NCI-H1694 (cell line): Measurements from ENCODE around the gene LRRC74A.

Source experiments
- DNase-seq: peaks from one replicate; lab custom pipeline; 2025; lab: John Stamatoyannopoulos, UW

The LRRC74A gene

GRCh38 chr14:76826122-76826521 lies at the start of gene LRRC74A:
Gene LRRC74A (plus strand): TSS chr14:76826408. CDS start chr14:76826698, 290 bp downstream.
- DNase-seq, result no peak

- DNase-seq, result peak; percentile 63
These were observed 49.6 kb upstream of the LRRC74A start for GRCh38 chr14:76776428-76777251.

DNA sequence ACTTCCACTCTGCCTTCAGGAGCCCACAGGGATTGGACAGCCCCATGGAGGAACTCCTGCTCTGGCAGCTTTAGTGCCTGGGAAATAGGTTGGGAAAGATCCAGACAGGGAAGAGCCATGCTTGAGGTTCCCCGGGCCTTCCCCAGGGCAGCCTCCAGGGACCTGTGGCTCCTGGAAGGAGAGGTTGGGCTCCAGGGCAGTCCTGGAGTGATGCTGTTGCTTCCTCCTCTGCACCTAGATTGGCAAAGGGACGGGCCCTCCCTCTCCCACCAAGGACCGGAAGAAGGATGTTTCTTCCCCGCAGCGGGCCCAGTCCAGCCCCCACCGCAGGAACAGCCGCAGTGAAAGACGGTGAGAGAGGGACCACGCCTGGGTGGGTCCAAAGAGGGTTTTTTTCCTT lies 48.5 kb upstream of the LRRC74A start:
- no peak for DNase-seq

GRCh38 chr14:76778546-76779215 lies 47.5 kb upstream of the LRRC74A start:
- DNase-seq, result no peak

- DNase-seq, result no peak
These were observed 46.8 kb upstream of the LRRC74A start for GRCh38 chr14:76779221-76780057.

DNA sequence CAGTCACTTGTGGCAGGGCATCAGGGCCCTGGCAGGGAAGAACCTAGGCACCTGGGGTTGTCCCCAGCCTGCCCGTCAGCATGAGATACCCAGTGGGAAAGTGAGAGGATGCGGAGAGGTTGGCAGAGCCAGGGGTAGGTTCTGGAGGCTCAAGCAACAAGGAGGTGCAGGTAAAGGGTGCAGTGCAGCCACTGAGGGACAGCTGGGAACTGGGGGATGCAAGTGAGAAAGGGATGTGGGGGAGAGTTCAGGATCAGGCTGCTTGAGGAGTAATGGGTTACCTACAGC lies 46.2 kb upstream of the LRRC74A start:
- DNase-seq, result no peak

DNA sequence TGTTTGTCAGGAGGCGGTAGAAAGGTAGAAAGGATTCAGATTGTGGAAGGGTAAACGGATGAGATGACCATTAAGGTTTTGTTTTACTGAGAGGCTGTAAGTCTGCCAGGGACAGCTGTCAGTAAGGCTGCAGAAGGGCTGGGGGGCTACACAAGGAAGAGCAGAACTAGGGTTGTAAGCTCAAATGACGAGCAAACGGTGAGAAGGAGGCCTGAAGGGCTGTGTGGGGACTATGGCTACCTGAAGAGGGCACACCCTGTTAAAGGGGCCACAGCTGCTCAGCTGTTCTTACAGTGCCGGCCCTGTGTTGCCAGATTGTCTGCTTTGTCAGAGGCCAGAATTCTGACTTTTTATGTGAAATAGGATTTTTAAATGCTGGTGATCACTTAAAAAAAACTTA lies 45.8 kb upstream of the LRRC74A start:
- DNase-seq, result no peak

GRCh38 chr14:76780875-76781647 lies 45.1 kb upstream of the LRRC74A start:
- DNase-seq, result no peak

DNA sequence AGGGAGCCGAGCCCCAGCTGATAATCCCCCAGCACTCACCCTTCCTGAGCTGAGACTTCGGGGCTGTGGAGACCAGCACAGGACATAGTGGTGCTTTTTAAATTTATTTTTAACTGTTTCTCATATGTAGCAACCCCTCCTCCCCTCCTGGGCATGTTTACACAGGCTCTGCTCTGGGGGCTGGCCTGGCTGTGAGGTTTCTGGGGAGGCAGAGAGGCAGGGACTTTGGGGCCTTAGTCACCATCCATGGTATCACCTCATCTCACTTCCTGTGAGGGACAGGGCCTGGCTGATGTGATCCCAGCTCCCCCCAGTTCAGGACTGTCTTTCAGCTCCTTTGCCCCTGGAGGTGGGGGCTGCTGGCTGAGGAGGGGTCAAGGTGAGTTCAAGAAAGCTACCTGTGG lies 44.6 kb upstream of the LRRC74A start:
- no peak for DNase-seq

- DNase-seq, result no peak
These were observed 43.9 kb upstream of the LRRC74A start for GRCh38 chr14:76782115-76782884.

GRCh38 chr14:76782885-76783566 lies 43.2 kb upstream of the LRRC74A start:
- no peak for DNase-seq

DNA sequence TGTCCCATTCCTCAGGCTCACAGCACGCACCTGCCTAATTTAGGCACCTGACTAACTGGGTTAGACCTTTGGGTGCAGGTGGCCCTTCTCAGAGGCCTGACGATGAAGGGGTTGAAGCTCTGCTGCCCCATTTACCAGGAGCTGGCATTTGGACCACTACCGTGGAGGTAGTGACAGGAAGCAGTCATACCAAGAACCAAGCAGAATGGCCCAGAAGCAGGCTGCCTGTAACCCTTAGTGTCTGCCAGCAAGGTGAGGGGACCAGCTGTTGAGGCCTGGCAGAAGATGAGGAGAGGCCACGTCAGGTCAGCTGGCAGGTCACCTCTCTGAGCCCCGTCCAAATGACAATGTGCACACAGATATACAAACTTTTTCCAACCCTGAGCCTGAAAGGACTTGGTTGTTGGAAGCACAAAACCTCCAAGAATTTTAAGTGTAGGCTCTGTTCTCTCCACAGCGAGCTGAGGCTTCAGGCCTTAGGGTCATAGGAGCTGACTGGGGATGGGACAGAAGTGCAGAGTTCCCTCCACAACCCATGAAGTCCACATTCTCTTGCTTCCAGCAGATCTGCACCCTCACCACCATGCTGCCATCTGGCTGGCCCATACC lies 41.8 kb upstream of the LRRC74A start:
- DNase-seq, result no peak

GRCh38 chr14:76784881-76785280 lies 41.3 kb upstream of the LRRC74A start:
- DNase-seq, result peak; percentile 99

DNA sequence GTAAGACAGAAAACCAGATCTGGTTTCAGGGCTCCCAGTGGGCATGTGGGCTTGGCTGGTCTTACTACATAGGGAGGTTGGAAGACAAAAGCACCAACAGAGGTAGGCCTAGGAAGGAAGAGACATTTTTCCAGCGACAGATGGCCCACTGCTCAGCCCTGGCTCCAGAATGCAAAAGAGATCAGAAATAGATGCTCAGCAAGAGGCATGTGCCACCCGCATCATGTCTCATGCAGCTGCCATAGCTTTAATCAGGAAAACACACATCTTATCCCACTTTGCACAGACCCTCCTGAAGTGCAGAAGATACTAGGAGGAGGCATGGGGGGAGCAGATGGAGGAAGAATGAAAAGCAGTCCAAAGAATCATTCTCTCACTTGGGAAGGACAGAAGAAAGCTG lies 39.6 kb upstream of the LRRC74A start:
- peak; percentile 88 for DNase-seq

GRCh38 chr14:76792422-76792821 lies 33.8 kb upstream of the LRRC74A start:
- no peak for DNase-seq

- no peak for DNase-seq
These were observed 32.9 kb upstream of the LRRC74A start for GRCh38 chr14:76793324-76793723.

DNA sequence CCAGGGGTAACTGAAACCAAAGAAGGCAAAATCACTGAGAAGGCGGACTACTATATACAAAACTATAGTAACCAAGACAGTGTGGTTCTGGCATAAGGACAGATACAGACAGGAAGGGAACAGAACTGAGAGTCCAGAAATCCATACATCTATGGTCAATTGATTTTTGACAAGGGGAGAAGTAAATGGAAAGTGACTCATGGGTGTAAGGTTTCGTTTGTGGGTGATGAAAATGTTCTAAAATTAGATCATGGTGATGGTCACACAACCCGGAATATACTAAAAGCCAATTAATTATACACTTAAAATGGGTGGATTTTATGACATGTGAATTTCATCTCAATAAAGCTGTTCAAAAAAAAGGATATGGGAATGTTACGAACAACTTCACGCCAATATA lies 32.3 kb upstream of the LRRC74A start:
- DNase-seq, result no peak

DNA sequence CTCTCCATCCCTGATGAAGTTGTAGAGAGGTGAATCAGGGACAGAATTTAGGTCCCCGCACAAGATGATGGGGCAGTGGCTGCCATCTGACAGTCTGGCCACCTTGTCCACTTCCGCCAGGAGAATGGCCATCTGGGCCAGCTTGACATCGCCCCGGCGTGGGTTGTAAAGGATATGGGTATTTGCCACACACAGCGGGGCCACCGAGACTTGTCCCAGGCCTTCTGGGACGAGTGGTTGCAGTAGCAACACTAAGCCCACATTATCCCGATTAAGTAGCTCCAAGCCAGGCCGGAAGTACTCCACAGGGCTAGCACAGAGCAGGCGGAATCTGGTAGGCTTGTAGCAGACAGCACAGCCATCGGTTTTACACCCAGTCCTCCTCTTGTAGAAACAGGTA lies 19.8 kb upstream of the LRRC74A start:
- DNase-seq, result no peak

DNA sequence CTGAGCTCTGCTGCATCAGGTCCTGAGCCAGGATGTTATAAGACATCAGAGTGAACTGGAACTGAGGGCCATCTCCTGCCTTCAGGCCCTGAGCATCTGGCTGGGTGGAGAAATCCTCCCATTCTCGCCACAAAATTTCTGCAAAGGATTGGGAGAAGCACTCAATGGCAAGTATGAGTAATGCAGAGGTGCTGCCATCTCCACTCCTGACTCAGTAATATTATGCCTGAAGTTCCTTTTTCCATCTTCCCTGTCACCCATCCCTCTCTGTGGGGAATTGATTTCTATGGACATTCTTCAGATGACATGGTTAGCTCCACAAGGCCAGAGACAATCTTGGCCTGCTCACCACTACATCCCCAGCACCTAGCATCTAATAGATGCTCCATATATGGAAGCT lies 18.2 kb upstream of the LRRC74A start:
- no peak for DNase-seq

- DNase-seq, result no peak
These were observed 17.2 kb upstream of the LRRC74A start for GRCh38 chr14:76808990-76809389.
